K562 (cell line): ENCODE data around the gene MPRIP. TPM values are rescaled to one million over a fixed set of nuclear protein-coding genes. Genes with fewer than 3 reads are reported as not detected.
A peak's percentile ranks its signal among the peaks of the same experiment; 100 is the strongest.

ENCODE experiments used
- ATAC-seq: fragments of 200-7000 bp; cut with Tn5 transposase; 3 replicates; pipeline ENCODE4 v1.9.1; 2020; ENCODE audit warnings: moderate library complexity
- BruUV-seq: library from RNA; stranded (reverse); fragments of 400-500 nt; replicated peaks from 2 replicates; lab custom pipeline; 2021; lab: Mats Ljungman, UMichigan
- CTCF ChIA-PET: fragments of 300-600 bp; formaldehyde crosslinking; extraction: SDS; loops from one replicate; lab custom pipeline; 2021; ENCODE audit warnings: low intra/inter-chr PET ratio; lab: Yijun Ruan, JAX
- POLR2A ChIA-PET: fragments of 300-600, 350-650 bp; sonication (Branson Sonifier 250); formaldehyde crosslinking; extraction: SDS; loops from one replicate; lab custom pipeline; 2021; ENCODE audit warnings: antibody characterized with exemption, inconsistent platforms; lab: Yijun Ruan, JAX
- DNase-seq, 4 experiments: peaks; one replicate each; pipeline versions ENCODE4 v3.0.0 to v3.0.0-alpha.2; 2011 to 2018; ENCODE audit warnings: low spot score in 3 of 4, mixed read lengths in 3 of 4; ENCODE audit errors: extremely low read depth in 1 of 4
- FAIRE-seq: peaks from 2 replicates; lab custom pipeline; 2011; peaks lifted over from hg19 to GRCh38; lab: Jason Lieb, UNC
- H2AFZ ChIP-seq: 2 replicates; pipeline ENCODE4 v1.6.0; 2011; ENCODE audit warnings: low read depth, low read length, control low read depth, inconsistent platforms
- H3K27ac ChIP-seq: fragments of 200-600 bp; 3 replicates; pipeline ENCODE4 v1.8.0; 2011; ENCODE audit warnings: low read depth, mild to moderate bottlenecking, control low read depth, inconsistent platforms, low read length, moderate library complexity, mixed read lengths; ENCODE audit errors: extremely low read depth
- H3K27me3 ChIP-seq, 2 experiments: fragments of 300-600 bp in 1 of 2; 2 replicates in 1 of 2; 3 replicates in 1 of 2; pipeline versions ENCODE4 v1.6.0 to v1.8.0; 2011; ENCODE audit warnings: inconsistent platforms in 2 of 2, low read length in 2 of 2, mild to moderate bottlenecking in 1 of 2, mixed read lengths in 1 of 2, moderate library complexity in 1 of 2; ENCODE audit not compliant: control insufficient read depth in 2 of 2, insufficient read depth in 2 of 2
- H3K36me3 ChIP-seq: fragments of 300-600 bp; 3 replicates; pipeline ENCODE4 v1.8.0; 2011; ENCODE audit warnings: mild to moderate bottlenecking, low read length, inconsistent platforms; ENCODE audit not compliant: control insufficient read depth, insufficient read depth
- H3K4me1 ChIP-seq, 2 experiments: fragments of 200-600 bp in 1 of 2; replicated peaks in 1 of 2; 2 replicates in 1 of 2; 3 replicates in 1 of 2; pipeline versions ENCODE4 v1.5.1 to v1.8.0; 2011; ENCODE audit warnings: inconsistent platforms in 2 of 2, low read length in 2 of 2, mild to moderate bottlenecking in 1 of 2, mixed read lengths in 1 of 2, moderate library complexity in 1 of 2; ENCODE audit not compliant: control insufficient read depth in 2 of 2, insufficient read depth in 2 of 2
- H3K4me2 ChIP-seq: 2 replicates; pipeline ENCODE4 v1.6.1; 2011; ENCODE audit warnings: low read length, control low read depth, inconsistent platforms, mixed read lengths; ENCODE audit not compliant: insufficient read depth
- H3K4me3 ChIP-seq: fragments of 200-600 bp; sonication (generic), shearing (Covaris generic); 2 replicates; pipeline ENCODE4 v1.5.1; 2016; ENCODE audit warnings: control low read depth, inconsistent platforms
- H3K79me2 ChIP-seq: fragments of 200-600 bp; 3 replicates; pipeline ENCODE4 v1.8.0; 2011; ENCODE audit warnings: low read length, inconsistent platforms; ENCODE audit not compliant: control insufficient read depth, insufficient read depth
- H3K9ac ChIP-seq, 2 experiments: 2 replicates each; pipeline versions ENCODE4 v1.6.0 to v1.6.1; 2011; ENCODE audit warnings: low read depth in 2 of 2, low read length in 2 of 2, control low read depth in 1 of 2, inconsistent platforms in 1 of 2, mild to moderate bottlenecking in 1 of 2, mixed read lengths in 1 of 2; ENCODE audit not compliant: insufficient read depth in 1 of 2
- H3K9me1 ChIP-seq: one replicate; pipeline ENCODE4 v1.6.0; 2011; ENCODE audit warnings: inconsistent platforms, mild to moderate bottlenecking, low read length, moderate library complexity; ENCODE audit not compliant: control insufficient read depth, insufficient read depth
- H3K9me3 ChIP-seq: replicated peaks from 2 replicates; pipeline ENCODE4 v1.5.1; 2011; ENCODE audit warnings: low read depth, low read length, inconsistent platforms; ENCODE audit not compliant: control insufficient read depth, insufficient read depth
- H4K20me1 ChIP-seq: replicated peaks from 2 replicates; pipeline ENCODE4 v1.6.1; 2011; ENCODE audit warnings: low read length, inconsistent platforms, mixed read lengths; ENCODE audit not compliant: control insufficient read depth, insufficient read depth
- MYC ChIP-seq, 2 experiments: fragments of 250-450 bp in 1 of 2; sonication (Bioruptor Pico) in 1 of 2; IDR thresholded peaks; 2 replicates each; pipeline versions ENCODE4 v1.5.1 to v1.6.1; 2012 to 2021; ENCODE audit warnings: low read depth in 2 of 2, borderline replicate concordance in 1 of 2, improper control_type of control experiment in 1 of 2, low read length in 1 of 2, mild to moderate bottlenecking in 1 of 2, moderate library complexity in 1 of 2
- NFIC ChIP-seq: fragments of 450-650 bp; IDR thresholded peaks from 2 replicates; pipeline ENCODE4 v1.6.1; 2017; ENCODE audit warnings: mild to moderate bottlenecking, inconsistent platforms
- PCBP2 ChIP-seq: fragments of 200-400 bp; formaldehyde crosslinking; IDR thresholded peaks from 2 replicates; pipeline ENCODE4 v1.6.1; 2018; ENCODE audit warnings: low read length, low read depth, mild to moderate bottlenecking, moderate library complexity; ENCODE audit not compliant: poor library complexity, severe bottlenecking
- SAFB2 ChIP-seq: fragments of 200-400 bp; formaldehyde crosslinking; IDR thresholded peaks from 2 replicates; pipeline ENCODE4 v1.6.1; 2018; ENCODE audit warnings: borderline replicate concordance, low read length, low read depth, moderate library complexity; ENCODE audit not compliant: severe bottlenecking
- TEAD1 ChIP-seq, 2 experiments: fragments of 450-650 bp in 1 of 2; sonication (generic) in 1 of 2; formaldehyde crosslinking; IDR thresholded peaks; 2 replicates each; pipeline versions ENCODE4 v1.4.0 to v1.8.0; 2020 to 2022; ENCODE audit warnings: mild to moderate bottlenecking in 2 of 2, missing genetic modification reagents in 1 of 2
- XRCC5 ChIP-seq: fragments of 200-400 bp; formaldehyde crosslinking; IDR thresholded peaks from 2 replicates; pipeline ENCODE4 v1.6.1; 2017; ENCODE audit warnings: low read depth, mild to moderate bottlenecking, low read length
- ZBTB1 ChIP-seq: sonication (generic); formaldehyde crosslinking; IDR thresholded peaks from 2 replicates; pipeline ENCODE4 v1.8.1; 2023; ENCODE audit warnings: missing genetic modification reagents, low read depth, mild to moderate bottlenecking, borderline replicate concordance
- ZNF124 ChIP-seq: sonication (generic); formaldehyde crosslinking; IDR thresholded peaks from 2 replicates; pipeline ENCODE4 v1.8.1; 2022; ENCODE audit warnings: missing genetic modification reagents
- ZNF324 ChIP-seq: fragments of 250-450 bp; sonication (Bioruptor Pico); IDR thresholded peaks from 2 replicates; pipeline ENCODE4 v1.4.0; 2020; ENCODE audit warnings: mild to moderate bottlenecking
- ZNF644 ChIP-seq: fragments of 200-800 bp; sonication (Bioruptor generic); IDR thresholded peaks from 2 replicates; pipeline ENCODE4 v1.6.1; 2016; ENCODE audit warnings: low read depth, missing genetic modification characterization, missing compliant biosample characterization
- WGBS: fragments of 100-300 bp; shearing (Covaris generic); methylation state at CpG from one replicate; pipeline ENCODE4 v1.1.6; 2016; ENCODE audit warnings: low coverage, mixed read lengths; ENCODE audit not compliant: insufficient coverage; ENCODE audit errors: missing lambda C conversion rate; 5-methylcytosine and 5-hydroxymethylcytosine counted together
- in situ Hi-C: fragments of 300-500 bp; cut with MboI; formaldehyde crosslinking; loops from 4 replicates; pipeline ENCODE4 v1.15.0; 2018; ENCODE audit warnings: inconsistent platforms, mixed read lengths
- intact Hi-C: fragments of 100-400 bp; cut with micrococcal nuclease; formaldehyde crosslinking; loops from 2 replicates; pipeline ENCODE4 v1.14.2; 2022
- polyA plus RNA-seq, 8 experiments: library from polyadenylated mRNA; depleted of rRNA in 4 of 8; stranded (reverse) in 5 of 8; unstranded in 3 of 8; fragments of >200 nt; fragmentation: Nextera tagmentation in 2 of 8; fragmentation: Illumina TruSeq in 1 of 8; extraction: Ambion mirVana in 2 of 8; extraction: Trizol in 1 of 8; gene quantifications; 2 replicates each; pipeline versions ENCODE4 v1.2.1 to v1.2.3, GENCODE V29; 2011 to 2014; ENCODE audit warnings: inconsistent platforms in 1 of 8, missing spikeins in 1 of 8
- total RNA-seq, 7 experiments: library from RNA; depleted of rRNA in 6 of 7; stranded (reverse); fragments of >200 nt in 6 of 7; fragmentation: Illumina TruSeq in 2 of 7; extraction: Trizol in 2 of 7; gene quantifications; 2 replicates each; pipeline versions ENCODE4 v1.2.1 to v1.2.3, GENCODE V29; 2011 to 2021; ENCODE audit warnings: low replicate concordance in 1 of 7
- TF ChIP-seq, protein P1 (sequence below): IDR thresholded peaks from 2 replicates; pipeline ENCODE4 v1.6.1; 2014; ENCODE audit warnings: antibody characterized with exemption
- TF ChIP-seq, protein P2 (sequence below): fragments of 450-650 bp; formaldehyde crosslinking; conservative IDR thresholded peaks from 2 replicates; pipeline ENCODE4 v1.4.0; 2022; ENCODE audit warnings: mild to moderate bottlenecking, missing genetic modification characterization
- TF ChIP-seq, protein P3 (sequence below), 2 experiments: fragments of 450-650 bp; IDR thresholded peaks; 2 replicates each; pipeline ENCODE4 v1.6.1; 2016

MPRIP gene
- total and polyA plus RNA-seq, 9 of the 15 experiments (the other 6 are each of a cell fraction or from before 2014, with no cell fraction given) = 10.0 to 72.6 (median 30.1) TPM

DNA sequence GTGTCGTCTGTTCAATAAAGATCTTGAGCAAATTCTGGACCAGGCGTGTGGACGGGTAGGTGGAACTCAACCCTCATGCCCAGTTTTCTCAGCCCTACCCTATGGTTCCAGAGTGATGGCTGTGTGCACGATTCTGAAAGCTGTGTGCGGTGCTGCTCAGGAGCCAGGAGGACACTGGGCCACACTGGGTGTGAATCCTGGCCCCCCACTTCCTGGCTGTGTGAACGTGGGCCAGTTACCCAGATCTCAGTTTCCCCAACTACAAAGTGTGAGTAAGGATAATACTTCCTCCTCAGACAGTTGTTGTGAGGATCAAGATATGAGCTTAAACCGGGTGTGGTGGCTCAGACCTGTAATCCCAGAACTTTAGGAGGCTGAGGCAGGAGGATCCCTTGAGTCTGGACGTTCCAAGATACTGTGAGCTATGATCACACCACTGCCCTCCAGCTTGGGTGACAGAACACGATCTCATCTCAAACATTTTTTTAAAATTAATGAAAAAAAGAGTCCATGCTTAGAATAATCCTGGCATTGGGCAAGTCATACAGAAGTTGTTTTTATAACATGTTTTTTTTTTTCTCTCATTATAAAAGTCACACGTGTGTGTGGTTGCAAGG, 14.7 kb upstream of the MPRIP start:
- no peak for ATAC-seq
- Histone ChIP-seq H2AFZ (peak overlapping the region; percentile 80), H3K9me1 (no peaks in the 10 kb centered on the region), H3K27me3 (no peaks in the 10 kb centered on the region), H4K20me1 (no peaks in the 10 kb centered on the region), H3K79me2 (no peaks in the 10 kb centered on the region), H3K4me1 (peaks cover 23 to 31% of the 10 kb centered on the region in 2 experiments; a peak in 4 of 5 replicates), H3K36me3 (no peaks in the 10 kb centered on the region), H3K4me3 (no peak overlapping the region), H3K27ac (no peak overlapping the region), H3K9ac (peak overlapping the region in 1 of 2 experiments; percentile 65; a peak in 1 of 4 replicates), H3K4me2 (no peak overlapping the region), H3K9me3 (no peaks in the 10 kb centered on the region)
- intact Hi-C loops (no loop called here), in situ Hi-C loops (no loop called here)
- CTCF ChIA-PET = no interaction called here
- BruUV-seq = no TSS peak
- WGBS = 31% methylated on average over 7 of the region's 10 CpGs
- TF ChIP-seq PCBP2 (no peak), SAFB2 (no peak), ZBTB1 (CRISPR knock-in tag) (no peak), XRCC5 (no peak), ZNF324 (no peak), ZNF124 (no peak), NFIC (no peak), ZNF644 (tag) (no peak), MYC (IDR thresholded peaks at IDR 0.05; ENCODE audit: low read depth, low read length) (no peak), MYC (CRISPR knock-in tag; IDR thresholded peaks at IDR 0.05; ENCODE audit: borderline replicate concordance, low read depth) (no peak), TEAD1 (CRISPR knock-in tag; IDR thresholded peaks at IDR 0.05) (no peak)
- TF ChIP-seq, protein P1, sequence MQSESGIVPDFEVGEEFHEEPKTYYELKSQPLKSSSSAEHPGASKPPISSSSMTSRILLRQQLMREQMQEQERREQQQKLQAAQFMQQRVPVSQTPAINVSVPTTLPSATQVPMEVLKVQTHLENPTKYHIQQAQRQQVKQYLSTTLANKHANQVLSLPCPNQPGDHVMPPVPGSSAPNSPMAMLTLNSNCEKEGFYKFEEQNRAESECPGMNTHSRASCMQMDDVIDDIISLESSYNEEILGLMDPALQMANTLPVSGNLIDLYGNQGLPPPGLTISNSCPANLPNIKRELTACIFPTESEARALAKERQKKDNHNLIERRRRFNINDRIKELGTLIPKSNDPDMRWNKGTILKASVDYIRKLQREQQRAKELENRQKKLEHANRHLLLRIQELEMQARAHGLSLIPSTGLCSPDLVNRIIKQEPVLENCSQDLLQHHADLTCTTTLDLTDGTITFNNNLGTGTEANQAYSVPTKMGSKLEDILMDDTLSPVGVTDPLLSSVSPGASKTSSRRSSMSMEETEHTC = no peak
- TF ChIP-seq, protein P2, sequence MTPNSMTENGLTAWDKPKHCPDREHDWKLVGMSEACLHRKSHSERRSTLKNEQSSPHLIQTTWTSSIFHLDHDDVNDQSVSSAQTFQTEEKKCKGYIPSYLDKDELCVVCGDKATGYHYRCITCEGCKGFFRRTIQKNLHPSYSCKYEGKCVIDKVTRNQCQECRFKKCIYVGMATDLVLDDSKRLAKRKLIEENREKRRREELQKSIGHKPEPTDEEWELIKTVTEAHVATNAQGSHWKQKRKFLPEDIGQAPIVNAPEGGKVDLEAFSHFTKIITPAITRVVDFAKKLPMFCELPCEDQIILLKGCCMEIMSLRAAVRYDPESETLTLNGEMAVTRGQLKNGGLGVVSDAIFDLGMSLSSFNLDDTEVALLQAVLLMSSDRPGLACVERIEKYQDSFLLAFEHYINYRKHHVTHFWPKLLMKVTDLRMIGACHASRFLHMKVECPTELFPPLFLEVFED (CRISPR knock-in tag) = no peak
- TF ChIP-seq, protein P3, sequence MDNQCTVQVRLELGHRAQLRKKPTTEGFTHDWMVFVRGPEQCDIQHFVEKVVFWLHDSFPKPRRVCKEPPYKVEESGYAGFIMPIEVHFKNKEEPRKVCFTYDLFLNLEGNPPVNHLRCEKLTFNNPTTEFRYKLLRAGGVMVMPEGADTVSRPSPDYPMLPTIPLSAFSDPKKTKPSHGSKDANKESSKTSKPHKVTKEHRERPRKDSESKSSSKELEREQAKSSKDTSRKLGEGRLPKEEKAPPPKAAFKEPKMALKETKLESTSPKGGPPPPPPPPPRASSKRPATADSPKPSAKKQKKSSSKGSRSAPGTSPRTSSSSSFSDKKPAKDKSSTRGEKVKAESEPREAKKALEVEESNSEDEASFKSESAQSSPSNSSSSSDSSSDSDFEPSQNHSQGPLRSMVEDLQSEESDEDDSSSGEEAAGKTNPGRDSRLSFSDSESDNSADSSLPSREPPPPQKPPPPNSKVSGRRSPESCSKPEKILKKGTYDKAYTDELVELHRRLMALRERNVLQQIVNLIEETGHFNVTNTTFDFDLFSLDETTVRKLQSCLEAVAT (IDR thresholded peaks at IDR 0.05) = no peak
- POLR2A ChIA-PET = interaction anchor here (0.6 to 1.1 kb wide), 6 partner anchors 11 to 649 kb away, joined by 3 to 6 read pairs (median 3); no protein-coding TSS in a partner anchor
- no peak for DNase-seq
- FAIRE-seq = no peak
